Fibroblast of skin of back (primary cell): ENCODE results near the gene FOXN3.

Source experiments
- DNase-seq: peaks from one replicate; pipeline ENCODE4 v3.0.0-alpha.2; 2013

The FOXN3 gene

DNA sequence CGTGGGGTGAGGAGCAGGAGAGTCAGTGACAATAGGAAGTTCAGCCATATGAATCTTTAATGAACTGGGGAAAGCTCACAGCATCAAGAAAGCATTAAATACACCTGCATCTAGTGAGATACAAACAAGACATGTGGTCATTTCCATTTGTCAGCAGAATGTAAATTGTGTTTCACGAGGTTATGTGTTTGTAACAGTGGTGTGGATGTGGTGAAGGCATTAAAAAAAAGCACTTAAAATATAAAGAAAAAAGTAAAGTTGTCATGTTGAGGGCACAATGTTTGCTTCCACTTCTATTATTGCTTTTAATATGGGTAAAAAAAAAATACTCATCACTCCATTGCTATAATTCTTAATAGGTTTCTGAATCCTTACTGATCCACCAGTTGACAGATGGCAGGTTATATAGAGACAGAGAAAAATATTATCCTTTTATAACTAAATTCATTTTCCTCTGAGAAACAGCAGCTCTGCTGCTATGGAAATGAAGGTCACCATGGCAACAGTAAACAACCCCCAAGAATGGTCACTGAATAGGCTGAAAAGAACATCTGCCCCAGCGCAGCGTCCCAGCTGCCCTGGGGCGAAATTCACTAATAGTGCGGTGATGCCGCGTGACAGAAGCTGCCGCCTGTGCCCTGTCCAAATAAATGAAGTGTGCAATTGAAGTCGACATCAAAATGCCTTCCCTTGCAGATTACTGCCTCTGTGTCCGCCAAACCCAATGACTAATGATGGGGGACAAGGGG, 226.1 kb downstream of the FOXN3 start:
- no peak for DNase-seq

DNA sequence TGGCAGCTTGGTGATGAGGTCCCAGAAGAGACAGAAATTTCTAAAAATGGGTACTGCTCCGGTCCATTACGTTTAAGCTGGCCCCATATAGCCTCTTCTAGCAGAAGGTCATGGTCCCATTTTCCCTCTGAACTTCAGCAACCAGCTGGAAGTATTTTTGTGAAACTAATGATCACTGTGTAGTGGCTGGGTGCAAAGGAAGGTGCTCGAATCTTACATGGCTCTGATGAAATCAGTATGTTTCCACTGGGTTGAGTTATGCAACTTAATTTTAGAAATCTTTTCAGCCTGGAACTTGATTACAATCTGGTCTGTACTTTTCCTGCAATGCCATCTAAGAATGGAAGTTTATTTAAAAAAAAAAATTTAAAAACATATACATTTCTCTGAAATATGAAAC, 228.5 kb downstream of the FOXN3 start:
- DNase-seq: no peak

DNA sequence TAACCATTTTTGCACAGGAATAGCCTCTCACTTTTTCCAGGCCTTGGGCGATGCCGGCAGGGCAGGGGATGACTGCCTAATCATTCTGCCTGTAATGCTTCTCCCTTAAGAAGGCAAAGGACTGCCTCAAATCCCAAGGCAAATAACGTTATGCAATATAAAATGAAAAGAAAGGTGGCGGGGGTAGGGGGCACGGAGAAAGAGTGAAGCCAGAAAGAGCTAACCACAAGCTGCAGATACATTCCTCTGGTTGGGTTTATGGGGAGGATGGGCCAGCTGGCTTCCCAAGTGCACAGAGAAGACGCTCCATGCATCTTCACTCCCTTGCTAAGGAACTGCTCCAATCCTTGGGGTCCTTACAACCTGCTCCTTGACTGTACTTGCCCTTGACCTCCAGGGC, 229.5 kb downstream of the FOXN3 start:
- DNase-seq: no peak

DNA sequence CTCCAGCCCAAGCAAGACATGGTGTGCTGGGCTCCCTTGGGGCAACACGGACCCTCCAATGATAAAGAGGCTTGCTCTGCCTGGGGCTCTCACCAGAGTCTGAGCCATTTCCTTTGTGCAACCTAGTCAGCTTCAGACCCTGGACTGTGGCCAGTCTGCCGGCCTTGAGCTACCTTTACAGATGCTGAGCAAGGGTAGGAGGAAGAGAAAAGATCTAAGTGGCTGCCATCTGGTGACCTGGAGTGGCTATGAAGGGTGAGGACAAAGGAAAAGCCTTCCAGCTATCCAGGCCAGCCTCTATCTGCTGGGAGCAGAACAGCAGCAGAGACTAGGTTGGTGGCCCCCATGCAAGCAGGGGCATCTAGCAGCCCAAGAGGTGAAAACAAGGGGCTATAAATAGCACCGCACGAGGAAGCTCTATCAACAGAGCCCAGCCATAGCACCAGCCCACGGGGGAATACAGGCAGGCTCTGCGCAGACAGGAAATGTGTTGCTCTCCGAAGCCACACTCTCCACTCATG, 230.1 kb downstream of the FOXN3 start:
- DNase-seq: no peak

DNA sequence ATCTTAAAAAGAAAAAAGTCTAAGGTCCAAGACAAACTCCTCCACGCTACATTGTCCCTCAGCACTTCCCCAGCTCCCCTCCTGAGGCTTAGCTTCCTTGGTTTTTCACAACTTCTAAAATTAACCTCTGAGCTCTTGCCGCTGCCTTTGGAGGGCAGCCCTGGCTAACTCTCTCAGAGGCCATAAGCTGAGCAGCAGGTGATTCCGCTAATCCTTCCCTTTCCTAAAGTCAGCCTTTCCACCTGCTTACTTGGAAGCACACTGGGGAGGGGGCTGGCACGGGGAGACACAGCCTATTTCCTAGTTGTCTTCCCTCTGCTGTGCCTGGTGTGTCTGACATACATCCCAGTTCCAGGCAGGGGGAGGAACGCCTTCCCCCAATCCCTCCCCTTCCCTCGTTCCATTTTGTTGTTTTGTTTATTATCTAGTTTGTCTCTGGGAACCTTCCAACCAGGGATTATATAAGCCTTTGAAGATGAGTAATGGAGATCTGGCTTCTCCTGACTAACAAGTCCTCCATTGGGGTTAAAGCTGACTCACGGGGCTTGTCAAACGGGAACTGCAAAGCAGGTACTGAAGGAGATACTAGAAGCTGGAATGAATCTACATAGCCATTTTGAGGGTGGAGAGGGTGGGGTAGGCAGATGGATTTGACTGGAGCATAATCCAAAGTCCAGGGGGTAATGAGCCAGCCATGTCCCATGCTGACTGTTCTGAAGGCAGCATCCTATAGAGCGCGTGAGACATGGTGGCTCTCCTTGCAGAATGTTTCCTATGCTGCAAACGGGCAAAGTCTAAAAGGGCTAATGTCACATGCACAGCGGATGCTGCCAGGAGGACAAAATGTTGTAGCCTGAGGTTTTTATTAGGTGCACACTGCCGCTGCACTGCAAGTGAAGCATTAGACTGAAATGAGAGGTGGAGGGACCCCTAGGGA, 230.8 kb downstream of the FOXN3 start:
- DNase-seq: peak; percentile 16

DNA sequence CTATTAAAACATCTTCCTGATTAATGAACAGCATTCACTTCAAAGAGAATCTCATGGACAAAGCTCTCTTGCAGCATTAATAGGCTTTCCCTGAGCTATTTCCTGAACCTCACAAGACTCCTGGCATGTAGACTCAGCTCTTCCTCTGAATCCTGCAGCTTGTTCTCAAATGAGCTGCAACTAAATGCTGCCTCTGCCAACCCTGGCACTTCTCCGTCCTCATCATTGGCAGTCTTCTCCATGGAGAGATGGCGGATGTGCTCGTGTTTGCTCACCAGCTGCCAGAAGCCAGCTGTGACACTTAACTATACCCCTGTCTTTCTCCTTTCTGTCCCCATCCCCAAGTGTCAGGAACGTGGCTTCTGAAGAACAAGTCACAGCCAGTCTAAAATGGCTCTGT, 232.1 kb downstream of the FOXN3 start:
- no peak for DNase-seq

DNA sequence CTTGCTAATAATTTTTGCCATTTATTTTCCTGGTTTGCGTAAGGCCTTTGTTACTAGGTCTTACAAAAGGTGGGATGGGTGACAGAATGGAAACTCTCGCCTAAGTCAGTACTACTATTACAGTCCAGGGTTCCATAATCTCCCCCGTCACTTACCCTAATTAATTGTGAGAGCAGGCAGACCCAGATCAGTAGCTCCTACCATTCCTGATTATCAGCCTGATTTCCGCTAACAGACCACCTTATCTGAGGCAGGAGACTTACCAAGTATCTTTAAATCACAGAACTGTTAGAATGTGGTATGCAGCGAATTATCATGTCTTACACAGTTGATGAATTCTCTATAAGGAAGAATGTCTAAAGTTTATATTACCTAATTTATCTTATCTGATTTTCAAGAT, 234.7 kb downstream of the FOXN3 start:
- DNase-seq: no peak

DNA sequence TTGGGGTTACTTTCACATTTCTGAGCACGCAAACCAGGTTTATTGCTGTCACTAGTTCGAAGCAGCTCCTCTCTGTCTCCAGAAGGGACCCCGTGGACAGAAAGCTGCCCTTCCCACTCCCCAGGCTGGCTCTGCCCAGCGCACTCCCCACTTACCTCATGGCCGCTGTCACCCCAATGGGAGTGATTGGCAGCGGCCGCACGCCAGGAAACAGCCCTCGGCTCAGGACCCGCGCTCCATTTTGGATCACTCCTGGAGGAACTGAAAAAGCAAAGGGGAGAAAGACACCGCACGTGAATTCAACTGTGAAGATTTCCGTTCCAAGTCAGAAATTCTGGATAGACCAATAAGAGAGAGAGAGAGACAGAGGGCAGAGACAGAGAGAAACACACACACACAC, 236.5 kb downstream of the FOXN3 start:
- no peak for DNase-seq

DNA sequence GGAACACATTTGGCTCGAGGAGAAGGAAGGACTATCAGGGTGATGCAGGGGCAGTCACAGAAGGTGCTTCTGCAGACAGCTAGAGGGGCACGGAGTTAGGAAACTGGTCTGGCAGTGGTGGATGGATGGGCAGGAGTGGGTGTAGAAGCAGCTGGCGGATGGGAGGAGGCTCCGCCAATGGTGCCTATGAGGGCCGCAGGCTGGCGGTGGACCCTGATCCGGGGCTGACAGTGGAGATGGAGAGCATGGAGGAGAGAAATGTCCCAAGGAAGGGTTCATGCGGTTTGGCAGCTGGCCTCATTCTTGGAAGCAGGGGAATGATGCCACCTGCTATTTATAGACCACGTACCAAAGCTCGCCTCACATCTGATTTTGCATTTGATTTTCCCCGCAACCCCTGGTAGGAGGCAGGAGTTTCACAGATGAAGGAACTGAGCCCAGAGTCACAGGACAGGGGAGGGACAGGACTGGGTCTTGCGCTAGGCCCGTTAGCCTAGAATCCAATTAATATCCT, 237.1 kb downstream of the FOXN3 start:
- no peak for DNase-seq

DNA sequence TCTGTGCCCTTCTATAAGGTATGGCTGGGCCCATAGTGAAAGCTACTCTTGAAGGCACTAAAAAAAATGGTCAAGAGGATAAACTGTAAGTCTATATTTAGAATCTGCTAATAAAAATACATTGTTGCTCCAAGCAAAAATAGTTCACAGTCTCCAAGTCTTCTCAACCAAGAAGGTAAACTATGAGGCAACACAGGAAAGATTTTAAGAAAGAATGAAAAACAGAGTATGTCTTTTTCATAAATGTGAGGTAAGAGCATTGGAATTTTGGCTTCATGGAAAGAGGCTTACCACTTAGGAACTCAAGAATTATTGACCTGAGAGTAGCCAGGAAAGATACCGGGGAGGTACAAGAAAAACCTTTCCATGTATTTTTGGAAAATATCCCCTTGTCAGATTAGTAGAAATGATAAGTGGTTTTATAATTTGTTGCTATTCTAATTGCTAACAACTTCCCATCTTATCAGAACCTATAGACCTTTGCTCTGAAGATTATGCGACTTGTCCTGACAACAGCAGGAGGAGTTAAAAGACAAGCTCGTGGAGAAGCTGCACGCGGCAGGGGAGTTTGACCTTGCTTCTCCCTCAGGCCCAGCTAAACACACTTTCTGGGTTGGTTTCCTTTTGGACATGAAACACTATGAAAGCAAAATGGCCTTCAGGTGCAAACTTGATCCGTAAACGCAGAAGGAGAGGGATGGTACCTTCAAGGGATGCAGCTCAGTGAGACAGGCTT, 238.1 kb downstream of the FOXN3 start:
- peak; percentile 69 for DNase-seq

DNA sequence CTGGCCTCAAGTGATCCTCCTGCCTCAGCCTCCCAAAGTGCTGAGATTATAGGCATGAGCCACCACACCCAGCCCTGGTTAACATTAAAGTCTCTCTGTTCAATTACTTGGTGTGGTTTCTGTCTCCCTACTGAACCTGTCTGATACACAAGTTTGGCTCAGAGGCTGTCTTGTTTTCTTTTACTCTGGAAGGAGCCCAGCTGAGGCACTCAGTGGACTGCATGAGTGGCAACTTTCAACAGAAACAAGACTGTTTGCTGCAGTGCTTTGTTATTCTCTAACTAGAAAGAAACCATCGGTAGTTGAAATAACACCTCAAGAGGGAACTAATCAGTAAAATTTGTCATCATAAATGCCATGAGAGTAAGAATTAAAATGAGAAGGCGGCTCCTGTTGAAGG, 238.7 kb downstream of the FOXN3 start:
- no peak for DNase-seq

DNA sequence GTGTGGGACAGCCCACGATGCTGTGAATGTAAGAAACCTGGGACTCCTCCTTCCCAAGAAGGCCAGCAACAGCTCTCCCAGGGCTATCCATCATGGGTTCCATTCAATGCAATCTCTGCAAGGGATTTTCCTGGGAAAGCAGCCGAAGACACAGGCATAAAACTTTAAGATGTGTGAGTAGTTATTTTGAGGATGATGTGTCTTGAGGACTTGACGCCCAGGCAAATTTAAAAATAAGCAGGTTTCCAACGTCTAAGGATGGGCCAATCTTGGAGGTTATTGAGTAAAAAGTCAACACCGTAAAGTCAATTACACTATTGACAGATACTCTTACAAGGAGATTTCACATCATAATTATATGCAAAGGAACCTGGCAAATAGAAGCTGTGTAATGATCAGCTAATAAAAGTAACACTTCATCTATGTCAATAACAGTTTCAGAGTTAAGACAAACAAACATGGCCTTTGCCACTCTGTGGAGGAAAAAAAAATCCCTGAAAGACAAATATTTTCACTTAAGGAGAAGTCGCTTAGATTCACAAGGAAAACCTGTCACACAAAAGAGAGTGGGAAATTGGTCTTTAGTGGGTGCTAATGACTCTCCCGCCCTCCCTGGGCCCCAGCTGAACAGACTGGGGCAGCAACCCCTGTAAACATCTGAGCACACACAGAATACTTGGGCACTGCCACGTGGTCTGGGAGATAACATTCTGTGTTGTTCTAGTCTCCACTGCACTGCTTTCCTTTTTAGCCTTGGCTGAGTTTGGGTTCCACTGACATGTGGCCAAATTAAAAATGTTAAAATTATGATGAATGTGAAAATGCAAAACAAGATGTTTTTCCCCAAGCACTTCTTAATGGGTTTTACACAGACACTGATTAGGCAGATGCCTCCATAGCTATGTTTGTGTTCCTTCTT, 240.9 kb downstream of the FOXN3 start:
- DNase-seq: no peak

DNA sequence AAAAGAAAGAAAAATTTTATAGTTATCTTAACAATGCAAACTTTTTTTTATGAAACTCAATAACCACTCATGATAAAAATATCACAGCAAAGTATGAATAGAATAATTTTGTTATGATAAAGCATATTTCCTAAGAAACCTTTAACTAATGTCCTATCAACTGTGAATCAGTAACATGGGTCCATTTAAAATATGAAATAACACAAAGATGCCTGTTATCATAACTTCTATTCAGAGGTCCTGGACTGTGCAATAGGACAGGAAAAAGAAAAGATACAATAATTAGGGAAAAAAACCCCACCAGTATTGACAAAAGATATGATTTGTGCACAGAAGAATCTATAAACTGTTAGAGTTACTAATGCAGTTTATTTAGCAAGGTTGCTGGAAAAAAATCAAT, 245.4 kb downstream of the FOXN3 start:
- no peak for DNase-seq

DNA sequence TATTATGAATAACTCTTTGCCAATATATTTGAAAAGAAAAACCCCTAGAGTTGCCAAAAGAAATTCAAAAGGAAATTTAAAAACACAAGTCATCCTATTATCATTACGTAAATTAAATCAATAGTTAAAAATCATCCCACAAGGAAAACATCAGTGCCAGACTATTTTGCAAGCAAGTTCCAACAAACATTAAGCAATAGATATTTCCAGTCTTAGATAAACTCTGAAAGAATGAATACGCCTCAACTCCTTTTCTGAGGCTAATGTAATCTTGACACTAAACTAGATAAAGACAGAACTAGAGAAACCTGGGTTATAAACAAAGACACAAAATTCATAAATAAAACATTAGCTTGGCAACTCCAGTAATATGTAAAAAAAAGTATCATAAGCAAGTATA, 245.9 kb downstream of the FOXN3 start:
- no peak for DNase-seq

DNA sequence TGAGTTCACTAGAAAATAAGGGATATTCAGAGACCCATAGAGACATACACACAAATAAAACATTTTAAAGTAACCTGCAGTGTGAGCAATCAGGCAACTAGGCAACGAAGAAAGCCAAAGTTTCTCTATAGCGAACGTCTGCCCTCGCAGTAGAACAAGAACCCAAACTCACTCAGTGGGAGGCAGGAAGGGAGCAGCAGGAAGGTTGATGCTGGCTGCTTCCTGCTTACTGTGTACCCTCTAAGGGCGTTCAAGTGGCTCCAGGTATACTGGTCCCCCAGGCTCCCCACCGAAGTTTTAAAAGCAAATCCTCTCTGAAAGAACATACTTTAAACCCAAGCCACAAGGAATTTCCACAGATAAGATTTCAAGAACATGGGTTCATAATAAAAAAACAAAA, 249.3 kb downstream of the FOXN3 start:
- DNase-seq: no peak

DNA sequence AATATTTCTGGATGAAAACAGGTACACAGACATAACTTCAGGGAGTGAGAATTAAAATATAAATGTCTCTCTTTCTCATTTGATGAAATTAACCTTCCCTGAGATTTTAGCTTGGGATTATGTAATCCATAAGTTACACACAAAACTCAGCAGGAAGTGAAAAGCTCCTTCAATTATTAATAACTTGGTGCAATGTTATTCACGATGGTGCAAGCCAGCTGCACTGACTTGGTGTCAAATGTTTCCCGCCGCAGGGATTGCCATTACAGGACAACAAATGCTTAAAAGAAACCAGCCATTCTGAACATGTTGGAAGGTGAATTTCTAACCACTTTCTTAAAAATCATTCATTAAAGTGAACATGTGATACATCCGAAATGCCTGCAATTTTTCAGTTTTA, 250.4 kb downstream of the FOXN3 start:
- no peak for DNase-seq

DNA sequence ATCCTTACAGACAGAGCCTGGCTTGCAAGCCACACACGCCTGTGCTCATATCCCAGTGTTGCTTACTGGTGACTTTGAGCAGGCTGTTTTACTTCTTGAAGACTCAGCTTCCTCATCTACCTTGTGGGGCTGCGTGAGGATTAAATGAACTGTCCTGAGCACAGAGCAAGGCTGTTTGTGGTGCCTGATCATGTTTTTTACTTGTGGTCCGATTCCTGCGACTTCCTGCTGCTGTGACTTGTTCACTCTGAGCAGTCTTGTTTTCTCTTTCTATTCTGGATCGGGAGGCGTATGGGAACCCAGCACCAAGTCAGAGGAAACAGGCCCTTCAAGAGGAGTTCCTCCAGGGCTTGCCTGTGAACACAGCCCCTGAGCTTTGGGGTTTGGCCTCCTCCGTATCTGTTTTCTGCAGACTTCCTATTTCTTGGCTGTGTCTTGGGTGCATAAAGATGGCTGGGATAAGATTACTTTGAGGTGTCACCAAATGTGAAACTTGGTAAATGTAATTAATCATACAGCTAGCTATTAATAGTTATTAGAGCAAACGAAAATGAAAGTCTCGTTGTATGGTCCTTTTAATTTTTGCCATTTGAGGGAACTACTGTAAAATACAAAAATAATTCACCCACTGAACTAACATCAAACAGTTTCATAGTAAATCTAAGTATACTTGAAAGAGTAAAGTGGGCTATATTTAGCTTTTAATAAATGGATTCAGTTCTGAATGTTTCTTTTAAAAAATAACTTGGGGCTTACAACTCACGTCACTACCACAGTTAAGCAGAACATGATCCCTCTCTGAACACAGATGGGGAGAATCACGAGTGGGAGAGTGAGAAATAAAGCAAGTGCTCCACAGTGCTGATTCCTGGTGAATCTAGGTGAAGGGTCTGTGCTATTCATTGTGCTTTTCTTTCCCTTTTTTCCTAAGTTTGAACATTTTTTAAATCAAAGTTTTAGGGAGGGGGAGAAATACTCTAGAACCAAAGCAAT, 251.5 kb downstream of the FOXN3 start:
- no peak for DNase-seq

DNA sequence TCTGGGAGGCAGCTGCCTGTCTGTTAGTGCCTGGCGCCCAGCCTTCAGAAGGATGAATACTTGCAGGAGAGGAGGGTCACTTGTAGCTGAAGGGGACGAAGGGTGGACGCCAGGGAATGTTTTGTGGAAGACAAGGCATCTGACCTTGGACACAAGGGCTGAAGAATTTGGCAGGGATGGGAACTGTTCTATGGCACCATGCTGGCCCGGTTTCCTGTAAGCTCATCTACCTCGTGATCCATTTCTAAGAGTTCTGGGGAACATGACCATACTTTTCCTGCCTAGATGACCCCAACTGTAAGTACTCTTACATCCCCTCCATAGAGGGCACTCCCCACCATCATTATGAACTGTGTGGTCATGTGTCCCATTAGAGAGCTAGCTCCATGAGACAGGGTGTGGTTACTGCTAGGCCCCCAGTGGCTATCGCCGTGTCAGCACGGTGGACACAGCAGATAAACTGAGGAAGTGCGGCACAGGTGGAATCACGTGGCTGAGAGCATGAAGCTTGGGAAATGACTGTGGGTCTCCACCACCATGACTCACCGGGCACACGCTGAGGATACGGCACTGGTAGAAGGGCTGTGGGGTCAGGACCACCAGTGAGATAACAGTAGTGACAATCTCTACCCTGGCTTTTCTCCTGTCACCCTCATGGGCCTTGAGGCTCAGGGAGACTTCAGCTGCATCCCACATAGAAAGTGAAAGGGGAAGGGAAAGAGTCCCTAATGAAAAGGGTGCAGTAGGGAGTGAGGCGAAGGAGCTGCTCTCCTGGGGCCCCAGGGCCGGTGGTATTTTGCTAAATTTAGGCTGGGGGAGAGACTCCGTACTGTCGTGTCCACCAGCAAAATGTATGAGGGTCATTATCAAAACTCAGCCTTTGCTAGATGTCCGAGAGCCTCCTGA, 252.6 kb downstream of the FOXN3 start:
- no peak for DNase-seq

DNA sequence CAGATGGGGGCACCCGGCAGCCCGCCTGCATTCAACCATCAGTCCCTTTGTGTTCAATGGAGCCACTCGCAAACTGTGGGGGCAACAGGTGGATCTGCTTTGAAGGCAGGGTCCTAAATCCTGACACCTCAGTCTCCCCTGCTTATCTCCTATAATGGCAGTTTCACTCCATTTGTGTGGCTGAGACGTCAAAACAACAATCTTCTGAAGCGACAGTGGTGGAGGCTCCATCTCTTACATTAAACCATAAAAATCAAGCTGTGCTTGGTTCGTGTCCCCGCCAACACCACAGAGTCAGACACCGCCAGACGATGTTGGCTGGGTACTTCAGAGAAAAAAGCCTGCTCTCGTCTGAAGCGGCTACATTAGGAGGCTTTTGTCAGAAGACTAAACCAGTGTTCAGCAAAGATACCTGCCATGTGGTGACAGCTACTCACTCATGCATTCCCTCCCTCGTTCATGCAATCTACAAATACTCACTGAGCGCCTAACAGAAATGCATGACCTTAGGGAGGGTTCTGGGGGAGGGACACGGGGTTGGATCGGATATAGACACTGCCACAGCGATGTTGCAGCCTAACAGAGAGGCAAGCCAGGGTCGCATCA, 253.9 kb downstream of the FOXN3 start:
- no peak for DNase-seq
